ENCODE results near the gene TUBGCP6. TPM values are rescaled to one million over a fixed set of nuclear protein-coding genes. Genes with fewer than 3 reads are reported as not detected.
"Not testable (repeated sequence)": the region's sequence is repeated elsewhere in the genome, so short reads cannot be mapped to it uniquely, and the experiment has no call there.

Gene TUBGCP6
- polyA plus RNA-seq, 12 donors: 18.2 to 36.0 (median 28.9) TPM; not detected in 1

DNA sequence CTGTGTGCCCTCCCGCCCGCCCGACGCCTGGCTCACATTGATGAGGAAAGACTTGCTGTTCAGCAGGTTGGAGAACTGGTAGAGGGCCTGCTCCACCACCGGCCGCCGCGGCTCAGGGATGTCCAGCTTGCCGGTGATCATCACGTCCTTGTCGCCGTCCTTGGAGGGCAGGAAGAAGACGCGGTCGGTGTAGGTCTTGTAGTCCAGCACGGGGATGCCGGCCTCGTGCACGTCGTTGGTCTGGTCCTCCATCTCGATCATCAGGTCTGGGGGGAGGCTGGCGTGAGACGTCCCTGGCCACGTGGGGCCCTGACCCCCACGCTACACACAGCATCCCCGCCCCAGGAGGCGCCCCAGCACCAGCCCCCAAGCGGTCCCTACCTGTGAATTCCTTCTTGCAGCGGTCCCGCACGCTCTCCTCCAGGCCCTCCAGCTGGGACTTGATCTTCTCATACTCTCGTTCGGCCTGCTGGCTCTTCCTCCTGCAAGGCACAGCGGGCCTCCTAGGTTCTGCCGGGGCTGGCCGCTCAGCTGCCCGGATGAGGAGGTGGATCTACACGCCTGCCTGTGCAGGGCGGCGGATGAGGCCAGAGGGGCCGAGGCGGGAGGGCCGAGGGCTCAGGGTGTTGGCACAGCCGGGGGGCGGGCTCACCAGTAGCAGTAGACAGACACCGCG, 36.0 kb upstream of the TUBGCP6 start:
- DNase-seq: no peak

DNA sequence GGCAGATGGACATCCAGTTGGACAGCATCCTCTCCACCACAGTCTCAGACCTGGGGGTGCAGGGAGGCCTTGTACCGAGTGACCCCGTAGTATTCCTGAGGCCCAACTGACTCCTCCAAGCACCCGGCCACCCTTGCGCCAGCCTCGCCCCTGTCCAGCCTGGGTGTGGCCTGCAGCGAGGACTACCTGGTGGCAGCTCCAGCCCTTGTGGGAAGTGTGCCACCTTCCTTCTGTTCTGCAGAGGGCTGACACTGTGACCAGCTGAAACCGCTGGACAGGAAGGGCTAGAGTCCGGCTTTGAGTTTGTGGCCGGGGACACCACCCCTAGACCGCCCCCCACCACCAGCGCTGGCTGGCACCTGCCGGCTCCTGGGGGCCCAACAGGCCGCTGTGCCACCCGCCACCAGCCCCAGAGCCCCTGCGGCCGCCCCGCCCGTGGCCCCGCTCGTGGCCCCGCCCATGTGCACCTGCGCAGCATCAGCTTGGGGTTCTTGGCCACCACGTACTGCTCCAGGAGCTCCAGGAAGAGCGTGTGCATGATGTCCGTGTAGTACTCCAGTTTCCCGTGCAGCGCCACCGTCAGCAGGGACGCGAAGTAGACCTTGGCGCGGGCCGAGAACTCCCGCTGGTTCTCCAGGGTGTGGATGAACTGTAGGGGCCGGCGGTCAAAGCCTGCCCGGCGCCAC, 35.3 kb upstream of the TUBGCP6 start:
- DNase-seq: no peak

DNA sequence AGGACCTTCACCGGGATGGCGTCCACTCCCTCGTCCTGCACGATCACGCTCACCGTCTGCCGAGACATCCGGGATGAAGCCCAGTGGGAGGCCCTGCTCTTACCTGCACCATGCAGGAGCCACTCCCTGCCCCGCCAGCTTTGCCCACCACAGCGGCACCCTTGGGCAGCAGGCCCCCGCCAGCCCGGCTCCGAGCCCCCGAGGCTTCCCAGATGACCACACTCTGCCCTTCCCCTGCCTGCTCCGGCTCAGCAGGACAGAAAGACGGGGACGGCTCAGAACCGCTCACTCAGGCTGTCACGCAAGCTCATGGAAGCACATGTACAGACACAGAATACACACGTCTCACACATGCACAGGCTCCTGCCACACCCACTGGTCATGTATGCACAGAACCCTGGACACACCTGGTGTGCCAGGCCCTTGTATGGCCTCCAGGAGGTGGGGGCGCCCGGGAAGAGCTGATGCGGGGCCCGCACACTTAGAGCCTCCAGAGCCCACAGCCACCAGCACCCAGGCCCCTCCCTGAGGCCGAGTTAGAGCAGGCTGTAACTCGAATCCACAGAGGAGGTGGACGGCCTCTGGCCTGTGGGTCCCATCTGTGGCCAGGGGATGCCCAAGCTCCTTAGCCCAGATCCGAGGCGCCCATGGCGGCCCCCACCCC, 34.3 kb upstream of the TUBGCP6 start:
- DNase-seq: no peak

DNA sequence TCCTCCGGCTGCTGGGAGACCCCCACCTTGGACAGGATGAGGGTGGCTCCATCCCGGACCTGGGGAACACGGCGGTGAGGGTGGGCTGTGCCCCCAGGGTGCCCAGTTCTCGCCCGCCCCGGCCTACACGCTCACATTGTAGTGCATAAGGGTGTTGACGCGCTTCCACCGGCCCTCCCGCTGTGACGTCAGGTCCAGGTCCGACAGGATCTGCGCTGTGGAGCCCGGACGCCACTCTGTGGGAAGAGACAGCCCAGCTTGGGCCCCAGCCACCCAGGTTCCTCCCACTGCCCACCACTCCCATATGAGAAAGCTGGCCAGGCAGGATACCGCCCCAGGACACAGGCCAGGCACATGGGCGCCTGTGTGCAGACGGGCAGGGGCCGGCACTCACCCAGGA, 33.6 kb upstream of the TUBGCP6 start:
- DNase-seq: no peak

DNA sequence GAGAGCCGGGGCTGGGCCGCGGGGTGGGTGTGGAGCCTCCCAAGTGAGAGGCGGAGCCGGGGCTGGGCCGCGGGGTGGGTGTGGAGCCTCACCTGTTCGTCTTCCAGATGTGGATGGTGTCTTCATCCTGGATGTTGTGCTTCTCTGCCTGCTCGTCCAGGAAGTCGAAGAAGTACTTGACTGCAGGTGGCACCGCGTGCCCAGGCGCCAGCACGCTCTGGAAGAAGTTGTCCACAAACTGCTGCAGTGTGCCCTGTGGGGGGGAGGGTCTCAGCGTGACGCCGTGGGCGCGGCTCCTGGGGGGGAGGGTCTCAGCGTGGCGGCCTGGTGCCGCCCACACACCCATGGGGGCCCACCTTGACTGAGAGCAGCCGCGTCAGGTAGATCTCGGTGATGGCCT, 32.9 kb upstream of the TUBGCP6 start:
- no peak for DNase-seq

DNA sequence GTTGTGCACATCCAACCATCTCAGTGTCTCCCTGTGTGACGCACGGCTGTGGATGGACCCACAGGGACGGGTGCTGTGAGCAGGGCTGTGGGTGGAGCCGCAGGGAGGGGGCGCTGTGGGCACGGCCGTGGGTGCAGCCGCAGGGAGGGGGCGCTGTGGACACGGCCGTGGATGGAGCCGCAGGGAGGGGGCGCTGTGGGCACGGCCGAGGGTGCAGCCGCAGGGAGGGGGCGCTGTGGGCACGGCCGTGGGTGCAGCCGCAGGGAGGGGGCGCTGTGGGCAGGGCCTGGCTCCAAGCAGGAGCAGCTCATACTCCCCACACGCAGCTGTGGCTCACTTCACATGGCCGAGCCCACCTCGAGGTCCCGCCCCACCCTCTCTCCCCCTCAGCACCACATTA, 31.3 kb upstream of the TUBGCP6 start:
- no peak for DNase-seq

DNA sequence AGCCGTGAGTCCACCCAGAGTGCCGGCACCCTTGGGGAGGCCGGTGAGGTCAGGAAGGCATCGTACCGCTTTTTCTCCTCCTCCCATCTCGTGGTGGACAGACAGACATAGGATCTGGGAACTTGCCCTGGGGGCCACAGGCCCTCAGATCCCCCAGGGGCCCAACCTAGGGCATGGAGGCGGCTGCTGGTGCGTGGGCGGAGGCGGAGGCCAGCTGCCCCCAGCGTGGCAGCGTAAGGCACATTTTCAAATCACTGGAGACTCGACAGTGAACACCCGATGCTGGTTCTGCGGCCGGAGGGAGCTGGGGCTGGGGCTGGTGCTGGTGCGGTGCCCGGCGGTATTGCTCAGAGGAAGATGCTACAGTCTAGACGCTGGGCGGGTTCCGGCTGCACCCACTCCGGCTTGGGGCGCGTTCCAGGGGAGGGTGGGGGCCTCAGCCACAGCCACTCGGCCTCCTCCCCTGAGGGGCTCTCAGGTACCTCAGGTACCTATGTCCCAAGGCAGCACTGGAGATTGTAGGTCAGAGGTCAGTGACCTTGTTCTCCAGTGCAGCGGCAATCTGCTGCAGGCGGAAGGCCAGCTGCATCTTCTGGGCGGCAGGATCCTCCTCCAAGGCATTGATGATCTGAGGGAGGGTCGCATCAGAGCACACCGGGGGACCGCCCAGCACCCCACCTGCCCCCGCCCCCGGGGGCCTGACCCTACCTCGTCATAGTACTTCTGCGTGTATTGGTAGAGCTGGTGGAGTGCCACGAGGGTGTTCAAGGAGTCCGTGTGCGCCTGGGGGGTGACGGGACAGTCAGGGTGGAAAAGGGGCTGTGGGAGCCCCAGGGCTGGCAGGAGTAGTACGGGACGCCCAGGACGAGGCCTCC, 30.6 kb upstream of the TUBGCP6 start:
- no peak for DNase-seq

DNA sequence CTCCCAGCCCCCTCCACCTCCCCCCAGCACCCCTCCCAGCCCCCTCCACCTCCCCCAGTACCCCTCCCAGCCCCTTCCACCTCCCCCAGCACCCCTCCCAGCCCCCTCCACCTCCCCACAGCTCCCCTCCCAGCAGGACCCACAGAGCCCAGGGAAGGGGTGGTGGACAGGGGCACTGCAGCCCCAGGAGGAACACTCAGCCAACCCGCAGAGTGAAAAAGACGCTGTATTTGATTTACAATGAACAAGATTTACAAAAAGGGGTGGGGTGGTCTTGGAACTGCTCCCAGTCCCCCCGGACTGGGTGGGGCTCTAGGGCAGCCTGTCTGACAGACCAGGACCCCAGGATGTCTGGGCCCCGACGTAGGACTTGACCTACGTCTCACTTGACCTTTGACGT, 29.9 kb upstream of the TUBGCP6 start:
- DNase-seq: no peak

DNA sequence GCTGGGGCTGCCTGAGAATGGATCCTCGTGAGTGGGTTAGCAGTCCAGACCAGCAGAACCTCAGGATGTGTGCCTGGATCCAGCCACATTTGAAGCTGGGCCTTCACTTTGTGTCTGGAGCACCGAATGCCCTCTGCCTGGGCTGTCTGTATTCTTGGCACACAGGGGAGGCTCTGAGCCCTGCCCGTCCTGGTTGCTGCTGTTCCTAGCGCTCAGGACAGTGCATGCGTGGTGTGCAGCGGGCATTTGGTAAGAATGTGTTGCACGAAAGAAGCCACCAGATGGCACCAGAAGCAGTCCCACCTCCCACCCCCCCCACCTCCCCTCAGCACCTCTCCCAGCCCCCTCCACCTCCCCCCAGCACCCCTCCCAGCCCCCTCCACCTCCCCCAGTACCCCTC, 29.5 kb upstream of the TUBGCP6 start:
- DNase-seq: no peak

DNA sequence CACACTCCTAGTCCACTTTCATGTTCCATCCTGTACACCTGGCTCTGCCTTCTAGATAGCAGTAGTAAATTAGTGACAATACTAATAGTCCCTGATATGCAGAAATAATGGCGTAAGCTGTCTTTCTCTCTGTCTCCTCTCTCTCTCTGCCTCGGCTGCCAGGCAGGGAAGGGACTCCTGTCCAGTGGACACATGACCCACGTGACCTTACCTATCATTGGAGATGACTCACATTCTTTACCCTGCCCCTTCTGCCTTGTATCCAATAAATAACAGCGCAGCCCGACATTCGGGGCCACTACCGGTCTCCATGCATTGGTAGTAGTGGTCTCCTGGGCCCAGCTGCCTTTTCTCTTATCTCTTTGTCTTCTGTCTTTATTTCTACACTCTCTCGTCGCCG, 29.0 kb upstream of the TUBGCP6 start:
- DNase-seq: not testable (repeated sequence)

DNA sequence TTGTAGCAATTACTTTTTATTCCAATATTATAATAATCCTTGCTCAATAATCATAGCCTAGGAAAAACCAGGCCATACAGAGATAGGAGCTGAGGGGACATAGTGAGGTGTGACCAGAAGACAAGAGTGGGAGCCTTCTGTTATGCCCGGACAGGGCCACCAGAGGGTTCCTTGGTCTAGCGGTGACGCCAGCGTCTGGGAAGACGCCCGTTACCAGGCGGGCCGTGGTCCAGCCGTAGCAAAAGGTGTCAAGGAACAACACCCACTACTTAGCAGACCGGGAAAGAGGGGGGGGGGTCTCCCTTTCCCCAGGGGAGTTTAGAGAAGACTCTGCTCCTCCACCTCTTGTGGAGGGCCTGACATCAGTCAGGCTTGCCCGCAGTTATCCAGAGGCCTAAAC, 28.5 kb upstream of the TUBGCP6 start:
- not testable (repeated sequence) for DNase-seq

DNA sequence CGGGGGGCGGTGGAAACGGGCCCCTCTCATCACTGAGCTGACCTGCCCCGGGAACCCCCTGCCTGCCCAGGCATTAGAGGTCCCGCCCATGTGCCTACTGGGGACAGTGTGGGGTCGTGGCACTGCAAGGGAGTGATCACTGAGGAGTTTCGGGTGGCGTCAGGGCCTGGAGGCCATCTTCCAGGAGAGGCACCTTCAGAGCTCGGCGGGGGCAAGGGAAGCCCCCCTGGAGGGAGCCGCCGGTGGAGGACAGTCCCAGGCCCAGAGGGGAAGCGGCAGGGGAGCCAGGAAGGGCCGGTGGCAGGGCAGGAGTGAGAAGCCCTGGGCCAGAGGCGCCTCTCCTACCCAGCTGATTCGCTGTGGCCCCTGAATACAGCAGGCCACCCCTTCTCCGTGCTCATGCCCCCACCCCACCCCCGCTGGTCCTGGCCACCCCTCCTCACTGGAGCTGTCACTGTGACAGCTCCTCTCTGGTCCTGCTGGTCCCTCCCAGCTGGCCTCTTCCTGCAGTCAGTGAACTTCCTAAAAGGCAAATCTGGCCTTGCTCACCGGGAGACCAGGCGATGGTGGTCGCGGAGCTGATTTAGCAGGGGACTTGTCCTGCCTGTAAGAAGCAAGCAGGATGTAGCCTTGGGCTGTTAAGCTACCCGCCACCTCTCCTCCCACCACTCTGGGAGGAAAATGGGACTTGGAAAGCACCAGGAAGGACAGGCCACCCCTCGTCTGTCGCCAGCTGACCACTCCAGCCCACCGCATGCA, 27.4 kb upstream of the TUBGCP6 start:
- DNase-seq: no peak

DNA sequence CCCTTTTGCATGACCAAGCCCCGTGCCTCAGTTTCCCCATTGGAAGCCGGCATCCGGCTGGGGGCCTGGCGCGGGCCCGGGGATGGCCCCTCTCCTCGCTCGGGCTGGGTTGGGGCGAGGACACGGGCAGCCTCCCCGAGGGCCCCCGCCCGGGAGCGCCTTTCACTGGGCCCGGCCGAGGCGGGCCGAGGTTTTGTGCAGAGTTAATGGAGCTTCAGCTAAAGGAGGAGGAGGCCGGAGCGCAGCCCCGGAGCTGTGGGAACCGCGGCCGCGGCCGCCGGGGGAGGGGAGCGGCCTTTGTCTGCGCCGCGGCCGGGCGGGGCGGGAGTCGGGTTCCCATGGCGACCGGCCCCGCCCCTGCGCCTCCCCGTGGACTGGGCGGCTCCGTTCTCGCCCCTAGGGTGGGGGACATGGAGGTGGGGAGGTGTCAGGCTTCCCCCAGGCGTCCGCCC, 26.7 kb upstream of the TUBGCP6 start:
- DNase-seq: no peak

DNA sequence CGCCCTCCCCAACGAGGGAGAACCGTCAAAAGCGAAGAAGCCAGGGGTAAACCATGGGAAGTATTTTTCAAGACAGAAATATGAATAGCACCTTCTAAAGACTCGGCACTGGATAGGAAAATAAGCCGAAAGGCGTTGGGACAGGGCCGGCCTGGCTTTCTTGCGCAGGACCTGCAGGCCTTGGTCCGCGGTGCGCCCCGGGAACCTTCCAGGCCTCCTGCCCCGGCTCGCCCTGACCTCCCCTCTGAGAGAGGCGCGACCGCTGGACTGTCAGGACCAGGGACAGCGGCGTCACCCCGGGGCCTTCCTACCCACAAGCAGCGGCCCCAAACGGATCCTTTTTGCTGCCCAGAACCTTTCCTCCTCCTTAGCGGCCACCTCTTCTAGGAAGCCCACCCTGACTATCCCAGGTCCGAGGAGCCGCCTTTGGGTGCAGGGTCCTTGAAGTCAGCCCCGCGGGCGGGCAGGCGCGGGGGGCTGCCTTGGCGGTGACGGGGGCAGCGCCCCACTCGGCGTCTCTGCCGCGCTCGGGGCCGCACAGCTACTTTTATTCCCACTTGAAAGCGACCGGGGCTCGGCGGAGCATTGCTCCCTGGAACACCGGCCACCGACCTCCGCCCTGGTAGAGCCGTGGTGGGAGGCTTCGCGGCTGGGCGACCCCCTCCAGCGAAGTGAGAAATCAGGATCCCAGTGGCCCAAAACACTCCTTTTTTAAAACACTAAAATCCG, 26.0 kb upstream of the TUBGCP6 start:
- DNase-seq: peak; percentile 65

DNA sequence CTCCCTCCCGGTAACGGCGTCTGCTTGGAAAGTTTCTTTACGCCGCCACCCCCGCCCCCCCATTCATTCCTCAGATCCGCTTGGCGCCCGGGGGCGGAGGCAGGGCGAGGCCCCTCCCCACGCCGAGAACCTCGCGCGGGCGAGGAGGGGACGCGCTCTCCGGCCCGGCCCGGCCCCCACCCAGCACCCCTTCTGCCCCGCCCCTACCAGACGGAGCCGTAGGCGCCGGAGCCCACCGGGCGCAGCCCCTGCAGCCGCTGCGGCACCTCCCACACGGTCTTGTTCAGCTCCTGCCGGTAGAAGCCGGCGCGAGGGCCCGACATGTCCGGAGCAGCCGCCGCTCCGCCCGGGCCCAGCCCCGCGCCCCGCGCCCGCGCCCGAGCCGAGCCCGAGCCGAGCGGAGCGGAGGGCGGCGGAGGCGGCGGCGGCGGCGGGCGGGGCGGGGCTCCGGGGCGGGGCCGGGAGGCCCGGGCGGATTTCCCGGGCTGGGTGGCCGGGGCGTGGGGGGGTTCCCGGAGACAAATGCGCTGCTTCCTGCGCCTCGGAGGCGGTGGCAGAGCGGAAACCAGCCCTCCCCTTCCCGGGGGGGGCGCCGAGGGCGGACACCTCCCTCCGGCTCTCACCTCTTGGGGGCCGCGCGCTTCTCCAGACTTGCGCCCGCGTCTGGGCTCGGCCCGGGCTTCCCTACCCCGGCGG, 25.3 kb upstream of the TUBGCP6 start, which contains the start of gene MAPK11:
Gene MAPK11 (minus strand): TSS at position 411 of the 696 bp plus-strand sequence. CDS start 88 bp downstream, at position 323.
- DNase-seq: no peak

DNA sequence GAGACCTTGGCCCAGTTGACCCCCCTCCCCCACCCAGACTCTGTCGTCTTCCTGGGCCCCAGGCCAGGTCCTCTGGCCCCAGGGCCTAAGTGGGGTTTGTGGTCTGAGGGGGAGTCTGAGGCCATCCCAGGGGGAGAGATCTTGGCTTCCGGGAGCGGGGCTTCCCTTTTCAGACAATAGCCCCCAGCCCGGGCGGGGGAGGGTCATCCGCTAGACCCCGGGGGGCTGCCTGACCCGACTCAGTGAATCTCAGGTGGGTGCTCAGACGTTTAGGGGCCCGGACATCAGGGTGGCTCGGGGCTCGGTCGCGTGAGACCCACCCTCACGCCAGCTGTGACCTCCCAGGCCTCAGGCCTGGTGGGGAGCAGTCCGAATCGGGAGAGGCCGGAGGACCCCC, 24.7 kb upstream of the TUBGCP6 start:
- DNase-seq: no peak

DNA sequence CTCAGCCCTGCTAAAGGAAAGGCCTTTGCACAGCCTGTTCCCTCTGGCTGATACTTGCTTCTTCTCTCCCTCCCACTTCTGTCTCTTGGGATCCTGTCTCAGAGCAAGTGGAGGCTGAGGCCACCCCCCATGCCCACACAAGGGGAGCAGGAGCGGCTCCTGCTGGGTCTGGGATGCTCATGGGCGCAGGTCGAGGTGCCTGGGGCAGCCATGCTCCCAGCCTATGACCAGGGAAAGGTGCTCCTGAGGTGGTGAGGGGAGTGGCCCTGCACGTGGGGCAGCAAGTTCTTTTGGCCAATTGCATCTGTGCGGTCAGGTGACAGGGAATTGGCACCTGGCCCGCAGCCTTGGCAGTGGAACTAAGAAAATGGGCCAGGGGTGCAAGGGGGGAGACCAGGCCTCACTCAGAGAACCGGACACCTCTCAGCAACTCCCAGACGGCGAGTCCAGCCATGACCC, 23.9 kb upstream of the TUBGCP6 start:
- DNase-seq: no peak

DNA sequence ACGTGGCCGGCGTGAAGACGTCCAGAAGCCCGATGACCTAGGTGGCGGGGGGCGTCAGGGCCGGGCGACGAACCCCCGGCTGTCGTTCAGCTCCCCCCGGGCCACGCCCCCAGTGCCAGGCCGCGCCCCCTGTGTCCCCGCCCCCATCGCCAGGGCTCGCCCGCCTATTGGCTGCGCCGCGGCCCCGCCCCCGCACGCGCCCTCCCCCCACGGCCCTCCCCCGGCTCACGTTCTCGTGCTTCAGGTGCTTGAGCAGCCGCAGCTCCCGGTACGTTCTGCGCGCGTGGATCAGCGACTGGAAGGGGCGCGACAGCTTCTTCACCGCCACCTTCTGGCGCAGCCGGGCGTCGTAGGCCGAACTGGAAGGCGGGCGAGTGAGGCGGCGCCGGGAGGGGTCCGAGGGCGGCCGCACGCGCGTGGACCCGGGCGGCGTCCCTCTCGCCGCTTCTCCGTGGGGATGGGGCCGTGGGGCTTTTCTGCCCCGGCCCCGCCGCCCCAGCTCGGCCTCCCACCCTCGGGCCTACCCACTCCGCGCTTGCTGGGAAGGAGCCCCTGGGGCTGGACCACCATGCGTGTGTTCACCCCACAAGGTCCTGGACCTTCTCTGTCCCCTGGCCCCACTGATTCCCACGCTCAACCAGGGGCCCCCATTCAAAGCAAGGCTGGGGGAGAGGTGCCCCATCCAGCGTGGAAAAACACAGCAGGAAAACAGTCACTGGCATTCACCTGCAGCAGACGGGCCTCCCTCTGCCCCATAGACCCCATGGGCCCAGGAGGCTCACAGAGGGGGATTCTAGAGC, 23.0 kb upstream of the TUBGCP6 start:
- peak; percentile 37 for DNase-seq

DNA sequence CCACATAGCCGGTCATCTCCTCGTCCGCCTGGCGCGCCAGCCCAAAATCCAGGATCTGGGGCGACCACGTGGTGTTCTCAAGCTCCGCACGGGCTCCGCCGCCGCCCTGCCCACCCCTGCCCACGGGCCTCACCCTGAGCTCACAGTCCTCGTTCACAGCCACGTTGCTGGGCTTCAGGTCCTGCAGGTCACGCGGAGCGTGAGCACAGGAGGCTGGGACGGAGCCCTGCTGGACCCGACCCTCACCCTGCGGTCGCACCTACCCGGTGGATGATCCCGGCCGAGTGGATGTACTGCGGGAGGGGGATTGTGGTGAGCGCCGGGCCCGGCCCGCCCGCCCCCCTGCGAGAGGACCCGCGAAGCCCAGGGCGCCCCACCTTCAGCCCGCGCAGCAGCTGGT, 22.2 kb upstream of the TUBGCP6 start:
- DNase-seq: no peak

Measured in muscle of arm (tissue), 12 donors.